ENCODE results near the gene NEIL1. TPM values are rescaled to one million over a fixed set of nuclear protein-coding genes. Genes with fewer than 3 reads are reported as not detected.
A peak's percentile ranks its signal among the peaks of the same experiment; 100 is the strongest.

The NEIL1 gene
- total and polyA plus RNA-seq, 10 of the 15 experiments (the other 5 are each of a cell fraction or from before 2014, with no cell fraction given): 0.10 to 2.3 (median 0.66) TPM

GRCh38 chr15:75367913-75368688, 21.3 kb downstream of the NEIL1 start, which contains the start of gene MAN2C1 (continued):
- TF ChIP-seq RAD21 (IDR thresholded peaks at IDR 0.05; ENCODE audit: insufficient read depth, low read depth, low read length): peak; percentile 73
- peak; percentile 97 for TF ChIP-seq POLR2A (IDR thresholded peaks at IDR 0.05; ENCODE audit: low read depth, low read length)
- TF ChIP-seq KLF5 (IDR thresholded peaks at IDR 0.05; ENCODE audit: partially characterized antibody): peak; percentile 82
- peak; percentile 15 for TF ChIP-seq SP1 (IDR thresholded peaks at IDR 0.05; ENCODE audit: low read depth, low read length)
- TF ChIP-seq E4F1 (IDR thresholded peaks at IDR 0.05; ENCODE audit: borderline replicate concordance, partially characterized antibody): peak; percentile 13
- TF ChIP-seq MXI1 (IDR thresholded peaks at IDR 0.05; ENCODE audit: low read depth, low read length): peak; percentile 86; the same call in 1 of the 2 replicates
- TF ChIP-seq, protein P1, sequence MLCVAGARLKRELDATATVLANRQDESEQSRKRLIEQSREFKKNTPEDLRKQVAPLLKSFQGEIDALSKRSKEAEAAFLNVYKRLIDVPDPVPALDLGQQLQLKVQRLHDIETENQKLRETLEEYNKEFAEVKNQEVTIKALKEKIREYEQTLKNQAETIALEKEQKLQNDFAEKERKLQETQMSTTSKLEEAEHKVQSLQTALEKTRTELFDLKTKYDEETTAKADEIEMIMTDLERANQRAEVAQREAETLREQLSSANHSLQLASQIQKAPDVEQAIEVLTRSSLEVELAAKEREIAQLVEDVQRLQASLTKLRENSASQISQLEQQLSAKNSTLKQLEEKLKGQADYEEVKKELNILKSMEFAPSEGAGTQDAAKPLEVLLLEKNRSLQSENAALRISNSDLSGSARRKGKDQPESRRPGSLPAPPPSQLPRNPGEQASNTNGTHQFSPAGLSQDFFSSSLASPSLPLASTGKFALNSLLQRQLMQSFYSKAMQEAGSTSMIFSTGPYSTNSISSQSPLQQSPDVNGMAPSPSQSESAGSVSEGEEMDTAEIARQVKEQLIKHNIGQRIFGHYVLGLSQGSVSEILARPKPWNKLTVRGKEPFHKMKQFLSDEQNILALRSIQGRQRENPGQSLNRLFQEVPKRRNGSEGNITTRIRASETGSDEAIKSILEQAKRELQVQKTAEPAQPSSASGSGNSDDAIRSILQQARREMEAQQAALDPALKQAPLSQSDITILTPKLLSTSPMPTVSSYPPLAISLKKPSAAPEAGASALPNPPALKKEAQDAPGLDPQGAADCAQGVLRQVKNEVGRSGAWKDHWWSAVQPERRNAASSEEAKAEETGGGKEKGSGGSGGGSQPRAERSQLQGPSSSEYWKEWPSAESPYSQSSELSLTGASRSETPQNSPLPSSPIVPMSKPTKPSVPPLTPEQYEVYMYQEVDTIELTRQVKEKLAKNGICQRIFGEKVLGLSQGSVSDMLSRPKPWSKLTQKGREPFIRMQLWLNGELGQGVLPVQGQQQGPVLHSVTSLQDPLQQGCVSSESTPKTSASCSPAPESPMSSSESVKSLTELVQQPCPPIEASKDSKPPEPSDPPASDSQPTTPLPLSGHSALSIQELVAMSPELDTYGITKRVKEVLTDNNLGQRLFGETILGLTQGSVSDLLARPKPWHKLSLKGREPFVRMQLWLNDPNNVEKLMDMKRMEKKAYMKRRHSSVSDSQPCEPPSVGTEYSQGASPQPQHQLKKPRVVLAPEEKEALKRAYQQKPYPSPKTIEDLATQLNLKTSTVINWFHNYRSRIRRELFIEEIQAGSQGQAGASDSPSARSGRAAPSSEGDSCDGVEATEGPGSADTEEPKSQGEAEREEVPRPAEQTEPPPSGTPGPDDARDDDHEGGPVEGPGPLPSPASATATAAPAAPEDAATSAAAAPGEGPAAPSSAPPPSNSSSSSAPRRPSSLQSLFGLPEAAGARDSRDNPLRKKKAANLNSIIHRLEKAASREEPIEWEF (IDR thresholded peaks at IDR 0.05; ENCODE audit: insufficient replicate concordance, low read depth, low read length): no peak
- TF ChIP-seq ELK1 (IDR thresholded peaks at IDR 0.05; ENCODE audit: low read depth, low read length): peak; percentile 87
- TF ChIP-seq NRF1 (conservative IDR thresholded peaks at IDR 0.05; ENCODE audit: low read depth, low read length): peak; percentile 17; the same call in 1 of the 2 replicates
- TF ChIP-seq, protein P2, sequence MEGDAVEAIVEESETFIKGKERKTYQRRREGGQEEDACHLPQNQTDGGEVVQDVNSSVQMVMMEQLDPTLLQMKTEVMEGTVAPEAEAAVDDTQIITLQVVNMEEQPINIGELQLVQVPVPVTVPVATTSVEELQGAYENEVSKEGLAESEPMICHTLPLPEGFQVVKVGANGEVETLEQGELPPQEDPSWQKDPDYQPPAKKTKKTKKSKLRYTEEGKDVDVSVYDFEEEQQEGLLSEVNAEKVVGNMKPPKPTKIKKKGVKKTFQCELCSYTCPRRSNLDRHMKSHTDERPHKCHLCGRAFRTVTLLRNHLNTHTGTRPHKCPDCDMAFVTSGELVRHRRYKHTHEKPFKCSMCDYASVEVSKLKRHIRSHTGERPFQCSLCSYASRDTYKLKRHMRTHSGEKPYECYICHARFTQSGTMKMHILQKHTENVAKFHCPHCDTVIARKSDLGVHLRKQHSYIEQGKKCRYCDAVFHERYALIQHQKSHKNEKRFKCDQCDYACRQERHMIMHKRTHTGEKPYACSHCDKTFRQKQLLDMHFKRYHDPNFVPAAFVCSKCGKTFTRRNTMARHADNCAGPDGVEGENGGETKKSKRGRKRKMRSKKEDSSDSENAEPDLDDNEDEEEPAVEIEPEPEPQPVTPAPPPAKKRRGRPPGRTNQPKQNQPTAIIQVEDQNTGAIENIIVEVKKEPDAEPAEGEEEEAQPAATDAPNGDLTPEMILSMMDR (IDR thresholded peaks at IDR 0.05 in 2 of 3, conservative IDR thresholded peaks at IDR 0.05 in 1 of 3; ENCODE audit: control insufficient read depth in 2 of 3, extremely low read depth in 1 of 3, insufficient read depth in 1 of 3, low read depth in 3 of 3, low read length in 3 of 3): peak; percentile 81 to 95 (median 87)
- TF ChIP-seq SREBF2 (IDR thresholded peaks at IDR 0.05; ENCODE audit: low read length): no peak
- no peak for TF ChIP-seq PRDM15 (CRISPR knock-in tag; IDR thresholded peaks at IDR 0.05)
- peak; percentile 97 for TF ChIP-seq PML (IDR thresholded peaks at IDR 0.05; ENCODE audit: low read length)
- TF ChIP-seq KAT2A (conservative IDR thresholded peaks at IDR 0.05; ENCODE audit: control insufficient read depth, low read depth, low read length): no peak
